Mononuclear cell (primary cell): ENCODE results near the gene WEE1. TPM values are rescaled to one million over a fixed set of nuclear protein-coding genes. Genes with fewer than 3 reads are reported as not detected.

Experiments used
- H3K27me3 ChIP-seq: 2 replicates; pipeline ENCODE4 v1.6.0; 2011; ENCODE audit warnings: low read length, control low read depth; ENCODE audit not compliant: insufficient read depth
- H3K4me1 ChIP-seq: 2 replicates; pipeline ENCODE4 v1.5.1; 2011; ENCODE audit warnings: mild to moderate bottlenecking, low read length, control low read depth; ENCODE audit not compliant: insufficient read depth
- H3K4me3 ChIP-seq: 2 replicates; pipeline ENCODE4 v1.5.1; 2011; ENCODE audit warnings: mild to moderate bottlenecking, low read length, moderate library complexity
- H3K9me3 ChIP-seq: 2 replicates; pipeline ENCODE4 v1.5.1; 2011; ENCODE audit warnings: low read depth, mild to moderate bottlenecking, control low read depth, low read length
- total RNA-seq: library from RNA; depleted of rRNA; stranded (reverse); fragments of >200 nt; gene quantifications from one replicate; pipeline ENCODE4 v1.2.3, GENCODE V29; 2012

The WEE1 gene
- total RNA-seq, 1 donor: 9.7 TPM

GRCh38 chr11:9550191-9550628 is 23.3 kb upstream of the WEE1 start:
- Histone ChIP-seq H3K4me3 (no peak overlapping the region), H3K9me3 (no peaks in the 10 kb centered on the region), H3K27me3 (no peaks in the 10 kb centered on the region), H3K4me1 (peaks cover 7% of the 10 kb centered on the region)

DNA sequence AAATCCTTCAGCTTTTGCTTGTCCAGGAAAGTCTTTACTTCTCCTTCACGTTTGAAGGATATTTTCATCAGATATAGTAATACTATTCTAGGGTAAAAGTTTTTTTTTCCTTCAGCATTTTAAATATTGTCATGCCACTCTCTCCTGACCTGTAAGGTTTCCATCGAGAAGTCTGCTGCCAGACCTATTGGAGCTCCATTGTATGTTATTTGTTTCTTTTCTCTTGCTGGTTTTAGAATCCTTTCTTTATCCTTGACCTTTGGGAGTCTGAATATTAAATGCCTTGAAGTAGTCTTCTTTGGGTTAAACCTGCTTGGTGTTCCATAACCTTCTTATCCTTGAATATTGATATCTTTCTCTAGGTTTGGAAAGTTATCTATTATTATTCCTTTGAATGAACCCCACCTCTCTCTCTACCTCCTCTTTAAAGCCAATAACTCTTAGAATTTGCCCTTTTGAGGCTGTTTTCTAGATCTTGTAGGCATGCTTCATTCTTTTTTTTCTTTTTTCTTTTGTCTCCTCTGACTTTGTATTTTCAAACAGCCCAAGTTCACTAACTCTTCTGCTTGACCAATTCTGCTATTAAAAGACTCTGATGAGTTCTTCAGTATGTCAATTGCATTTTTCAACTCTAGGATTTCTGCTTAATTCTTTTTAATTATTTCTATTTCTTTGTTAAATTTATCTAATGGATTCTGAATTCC is 12.0 kb upstream of the WEE1 start:
- H3K4me3 ChIP-seq: no peak overlapping the region
- H3K27me3 ChIP-seq: no peaks in the 10 kb centered on the region
- no peaks in the 10 kb centered on the region for H3K4me1 ChIP-seq
- no peaks in the 10 kb centered on the region for H3K9me3 ChIP-seq

DNA sequence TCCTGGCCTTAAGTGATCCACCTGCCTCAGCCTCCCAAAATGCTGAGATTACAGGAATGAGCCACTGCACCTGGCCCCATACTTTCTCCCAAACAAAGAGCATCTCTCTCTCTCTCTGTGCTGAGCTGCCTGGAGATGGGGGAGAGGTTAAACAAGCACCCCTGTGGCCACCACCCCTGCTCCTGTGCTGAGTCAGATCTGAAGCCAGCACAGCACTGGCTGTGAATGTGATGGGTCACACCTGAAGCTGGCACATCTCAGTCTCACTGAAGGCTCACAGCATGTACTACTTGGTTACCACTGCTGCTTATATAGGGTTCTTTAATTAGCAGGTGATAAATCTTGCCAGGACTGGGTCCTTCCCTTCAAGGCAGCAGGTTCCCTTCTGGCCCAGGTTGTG is 10.8 kb upstream of the WEE1 start:
- no peaks in the 10 kb centered on the region for H3K9me3 ChIP-seq
- no peak overlapping the region for H3K4me3 ChIP-seq
- no peaks in the 10 kb centered on the region for H3K4me1 ChIP-seq
- H3K27me3 ChIP-seq: no peaks in the 10 kb centered on the region

DNA sequence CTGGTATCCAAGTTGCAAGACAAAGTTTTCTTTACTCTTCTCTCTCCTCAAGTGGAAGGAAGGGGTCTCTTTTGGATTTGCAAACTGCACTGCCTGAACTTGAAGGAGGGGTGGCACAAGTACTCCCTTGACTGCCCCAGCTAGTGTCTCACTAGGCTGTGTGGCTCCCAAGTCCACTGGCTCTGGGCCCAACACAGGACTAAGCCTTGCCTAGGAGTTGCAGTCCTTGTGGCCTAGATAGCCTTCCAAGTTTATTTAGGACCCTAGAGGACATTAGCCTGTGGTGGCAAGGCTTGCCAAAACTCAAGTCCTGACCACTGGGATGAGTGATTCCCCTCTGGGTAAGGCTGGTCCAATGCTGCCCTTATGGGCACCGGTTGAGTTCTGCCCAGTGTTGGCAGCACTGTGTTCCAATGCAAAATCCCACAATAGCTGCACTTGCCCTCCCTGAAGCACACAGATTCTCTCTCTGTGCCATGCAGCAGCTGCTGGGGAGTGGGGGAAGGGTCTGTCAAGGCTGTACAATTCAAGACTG is 10.2 kb upstream of the WEE1 start:
- no peaks in the 10 kb centered on the region for H3K27me3 ChIP-seq
- H3K4me3 ChIP-seq: no peak overlapping the region
- no peaks in the 10 kb centered on the region for H3K9me3 ChIP-seq
- no peaks in the 10 kb centered on the region for H3K4me1 ChIP-seq

- no peaks in the 10 kb centered on the region for H3K27me3 ChIP-seq
- H3K4me1 ChIP-seq: peaks cover 16% of the 10 kb centered on the region
- H3K9me3 ChIP-seq: no peaks in the 10 kb centered on the region
- H3K4me3 ChIP-seq: no peak overlapping the region
Measured at GRCh38 chr11:9565822-9566560, 7.5 kb upstream of the WEE1 start.

DNA sequence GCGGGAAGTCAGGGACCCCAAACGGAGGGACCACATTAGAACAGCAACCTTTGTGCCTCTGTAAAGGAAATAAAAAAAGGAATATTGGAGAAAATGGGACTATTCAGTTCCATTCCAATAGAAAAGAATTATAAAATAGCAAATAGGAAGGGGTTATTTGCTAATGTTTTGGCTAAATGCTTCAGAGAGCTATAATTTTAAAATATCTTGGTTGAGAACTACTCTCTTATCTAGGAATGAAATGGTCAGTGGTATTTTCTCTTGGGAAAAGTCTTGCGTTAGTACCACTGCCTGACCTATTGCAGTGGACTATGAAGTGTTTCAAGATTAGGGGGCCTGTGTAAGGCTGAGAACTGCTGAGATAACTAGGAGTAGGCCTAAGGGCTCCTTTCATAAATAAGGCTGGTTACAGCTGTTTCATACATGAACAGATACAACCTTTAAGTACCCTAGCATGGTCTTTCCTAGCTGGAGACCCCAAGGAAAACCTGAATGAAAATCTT is 6.9 kb upstream of the WEE1 start:
- peaks cover 16% of the 10 kb centered on the region for H3K4me1 ChIP-seq
- H3K27me3 ChIP-seq: no peaks in the 10 kb centered on the region
- no peaks in the 10 kb centered on the region for H3K9me3 ChIP-seq
- H3K4me3 ChIP-seq: no peak overlapping the region

DNA sequence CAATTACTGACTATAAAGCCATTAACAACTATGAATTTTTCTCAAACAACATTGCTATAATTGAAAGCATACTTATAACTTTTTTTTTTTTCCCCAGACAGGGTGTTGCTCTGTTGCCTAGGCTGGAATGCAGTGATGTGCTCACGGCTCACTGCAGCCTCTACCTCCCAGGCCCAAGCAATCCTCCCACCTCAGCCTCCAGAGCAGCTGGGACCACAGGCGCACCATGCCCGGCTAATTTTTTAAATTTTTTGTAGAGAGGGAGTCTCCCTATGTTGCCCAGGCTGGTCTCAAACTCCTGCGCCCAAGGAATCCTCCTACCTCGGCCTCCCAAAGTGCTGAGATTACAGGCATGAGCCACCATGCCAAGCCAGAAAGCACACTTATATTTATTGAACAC is 6.1 kb upstream of the WEE1 start:
- Histone ChIP-seq H3K4me1 (peaks cover 16% of the 10 kb centered on the region), H3K4me3 (no peak overlapping the region), H3K9me3 (no peaks in the 10 kb centered on the region), H3K27me3 (no peaks in the 10 kb centered on the region)

- peaks cover 16% of the 10 kb centered on the region for H3K4me1 ChIP-seq
- H3K9me3 ChIP-seq: no peaks in the 10 kb centered on the region
- no peak overlapping the region for H3K4me3 ChIP-seq
Measured at GRCh38 chr11:9568161-9568853, 5.2 kb upstream of the WEE1 start.

GRCh38 chr11:9568854-9569587 is 4.4 kb upstream of the WEE1 start:
- Histone ChIP-seq H3K9me3 (no peaks in the 10 kb centered on the region), H3K27me3 (no peaks in the 10 kb centered on the region), H3K4me3 (no peak overlapping the region), H3K4me1 (peaks cover 16% of the 10 kb centered on the region)

More at GRCh38 chr11:9568161-9568853, 5.2 kb upstream of the WEE1 start:
- no peaks in the 10 kb centered on the region for H3K27me3 ChIP-seq

DNA sequence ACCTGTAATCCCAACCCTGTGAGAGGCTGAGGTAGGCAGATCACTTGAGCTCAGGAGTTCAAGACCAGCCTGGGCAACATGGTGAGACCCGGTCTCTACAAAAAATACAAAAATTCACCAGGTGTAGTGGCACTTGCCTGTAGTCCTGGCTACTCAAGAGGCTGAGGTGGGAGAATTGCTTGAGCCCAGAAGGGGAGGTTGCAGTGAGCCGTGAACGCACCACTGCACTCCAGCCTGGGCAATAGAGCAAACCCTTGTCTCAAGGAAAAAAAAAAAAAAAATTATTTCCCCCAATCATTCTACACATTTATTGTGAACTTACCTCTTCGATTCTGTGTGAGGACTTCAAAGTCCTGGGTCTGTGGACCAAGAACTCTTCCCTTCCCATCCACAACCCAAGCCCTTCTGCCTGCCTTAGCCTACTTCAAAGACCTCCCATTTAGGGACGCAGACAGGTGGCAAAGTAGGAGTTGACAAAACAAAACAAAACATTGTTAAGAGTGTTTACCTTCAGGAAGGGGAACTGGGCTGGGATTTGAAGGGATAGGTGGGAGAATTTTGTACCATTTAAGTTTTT is 3.8 kb upstream of the WEE1 start:
- no peak overlapping the region for H3K4me3 ChIP-seq

DNA sequence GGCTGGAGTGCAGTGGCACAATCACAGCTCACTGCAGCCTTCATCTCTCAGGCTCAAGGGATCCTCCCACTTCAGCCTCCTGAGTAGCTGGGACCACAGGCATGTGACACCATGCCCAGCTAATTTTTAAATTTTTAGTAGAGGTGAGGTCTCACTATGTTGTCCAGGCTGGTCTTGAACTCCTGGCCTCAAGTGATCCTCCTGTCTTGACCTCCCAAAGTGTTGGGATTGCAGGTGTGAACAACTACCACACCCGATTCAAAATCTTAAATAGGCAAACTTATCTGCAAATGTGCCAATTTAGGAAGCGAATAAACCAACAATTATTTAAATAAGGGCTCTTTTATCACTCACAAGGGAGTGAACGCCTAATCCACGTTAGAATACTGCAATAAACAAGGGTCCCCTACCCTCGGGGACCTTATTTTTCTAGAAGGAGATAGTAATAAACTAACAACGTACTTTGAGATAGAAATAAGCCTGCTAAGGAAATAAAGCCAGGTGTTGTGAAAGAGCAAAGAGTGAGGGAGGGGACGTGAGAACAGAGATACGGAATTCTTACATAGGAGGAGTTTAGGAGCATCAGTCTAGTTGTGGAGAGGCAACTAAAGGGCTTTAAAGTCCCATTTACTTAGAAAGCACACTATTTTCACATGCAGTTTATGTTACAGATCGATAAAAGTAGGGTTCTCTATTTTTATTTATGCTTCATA is 3.0 kb upstream of the WEE1 start:
- Histone ChIP-seq H3K4me3 (no peak overlapping the region), H3K4me1 (peaks cover 26% of the 10 kb centered on the region), H3K27me3 (no peaks in the 10 kb centered on the region), H3K9me3 (no peaks in the 10 kb centered on the region)

More for the DNA sequence above, 3.8 kb upstream of the WEE1 start:
- no peaks in the 10 kb centered on the region for H3K9me3 ChIP-seq
- H3K27me3 ChIP-seq: no peaks in the 10 kb centered on the region
- H3K4me1 ChIP-seq: peaks cover 18% of the 10 kb centered on the region

DNA sequence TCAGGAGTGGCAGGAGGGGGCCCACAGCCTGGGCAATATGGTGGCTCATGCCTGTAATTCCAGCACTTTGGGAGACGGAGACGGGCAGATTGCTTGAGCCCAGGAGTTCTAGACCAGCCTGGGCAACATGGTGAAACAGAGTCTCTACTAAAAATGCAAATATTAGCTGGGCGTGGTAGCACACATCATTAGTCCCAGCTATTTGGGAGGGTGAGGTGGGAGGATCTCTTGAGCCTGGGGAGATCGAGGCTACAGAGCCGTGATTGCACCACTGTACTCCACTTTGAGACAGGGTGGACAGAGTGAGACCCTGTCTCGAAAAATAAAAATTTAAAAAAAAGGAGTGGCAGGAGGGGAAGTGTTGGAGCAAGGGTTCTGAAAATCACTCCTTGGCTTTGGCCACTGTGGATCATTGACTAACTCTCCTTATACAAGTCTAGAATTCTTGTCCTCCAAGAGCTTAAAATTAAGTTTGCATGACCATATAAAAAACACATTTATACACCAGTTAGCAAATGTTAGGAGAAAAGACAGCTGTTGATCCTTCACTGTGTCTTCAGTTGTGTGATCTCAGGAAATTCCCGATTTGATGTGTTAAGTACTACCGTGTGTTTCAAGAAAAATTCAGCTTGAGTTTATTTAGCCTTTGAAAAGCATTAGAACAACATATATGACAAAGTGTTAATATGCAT is 2.3 kb upstream of the WEE1 start:
- Histone ChIP-seq H3K4me1 (peaks cover 31% of the 10 kb centered on the region), H3K27me3 (no peaks in the 10 kb centered on the region), H3K4me3 (no peak overlapping the region), H3K9me3 (no peaks in the 10 kb centered on the region)

GRCh38 chr11:9571763-9572115 is 1.7 kb upstream of the WEE1 start:
- Histone ChIP-seq H3K4me1 (peaks cover 31% of the 10 kb centered on the region), H3K9me3 (no peaks in the 10 kb centered on the region), H3K27me3 (no peaks in the 10 kb centered on the region), H3K4me3 (no peak overlapping the region)
